Endothelial cell of umbilical vein (primary cell): ENCODE measurements around the gene TEDC1. TPM values are rescaled to one million over a fixed set of nuclear protein-coding genes. Genes with fewer than 3 reads are reported as not detected.
A peak's percentile ranks its signal among the peaks of the same experiment; 100 is the strongest.

Experiments
- BruUV-seq: library from RNA; stranded (reverse); fragments of 400-500 nt; replicated peaks from 2 replicates; lab custom pipeline; 2021; lab: Mats Ljungman, UMichigan
- CTCF ChIA-PET: fragments of 300-600, 350-600 bp; sonication (Branson Sonifier 250); formaldehyde crosslinking; loops from one replicate; lab custom pipeline; 2021; ENCODE audit warnings: antibody characterized with exemption, inconsistent platforms; lab: Charles Lee
- POLR2A ChIA-PET: fragments of 300-600, 350-600 bp; sonication (Branson Sonifier 250); formaldehyde crosslinking; loops from one replicate; lab custom pipeline; 2021; ENCODE audit warnings: antibody characterized with exemption, inconsistent platforms; lab: Charles Lee
- DNase-seq: peaks from one replicate; pipeline ENCODE4 v3.0.0-alpha.2; 2011; ENCODE audit warnings: low read depth, low spot score
- FAIRE-seq: peaks from 2 replicates; lab custom pipeline; 2011; peaks lifted over from hg19 to GRCh38; lab: Jason Lieb, UNC
- H2AFZ ChIP-seq: 2 replicates; pipeline ENCODE4 v1.6.0; 2012; ENCODE audit warnings: low read depth, low read length, control low read depth, inconsistent platforms
- H3K27ac ChIP-seq: 2 replicates; pipeline ENCODE4 v1.5.1; 2011; ENCODE audit warnings: low read depth, mild to moderate bottlenecking, control low read depth, low read length, moderate library complexity; ENCODE audit not compliant: insufficient read depth
- H3K27me3 ChIP-seq, 2 experiments: 2 replicates each; pipeline versions ENCODE4 v1.6.0 to v1.6.1; 2011; ENCODE audit warnings: low read length in 2 of 2, mixed read lengths in 1 of 2; ENCODE audit not compliant: control insufficient read depth in 2 of 2, insufficient read depth in 2 of 2
- H3K36me3 ChIP-seq, 2 experiments: 2 replicates in 1 of 2; 3 replicates in 1 of 2; pipeline ENCODE4 v1.5.1; 2011; ENCODE audit warnings: low read length in 2 of 2, mild to moderate bottlenecking in 1 of 2, moderate library complexity in 1 of 2; ENCODE audit not compliant: control insufficient read depth in 2 of 2, insufficient read depth in 2 of 2; ENCODE audit errors: extremely low read depth in 1 of 2
- H3K4me1 ChIP-seq: 3 replicates; pipeline ENCODE4 v1.5.1; 2011; ENCODE audit warnings: mild to moderate bottlenecking, low read length; ENCODE audit not compliant: control insufficient read depth, insufficient read depth; ENCODE audit errors: extremely low read depth
- H3K4me2 ChIP-seq: 2 replicates; pipeline ENCODE4 v1.6.1; 2011; ENCODE audit warnings: low read length, control low read depth, mixed read lengths; ENCODE audit not compliant: insufficient read depth
- H3K4me3 ChIP-seq, 3 experiments: fragments of 200-600 bp in 1 of 3; sonication (generic), shearing (Covaris generic) in 1 of 3; replicated peaks in 1 of 3; 2 replicates each; pipeline ENCODE4 v1.5.1; 2011 to 2016; ENCODE audit warnings: control low read depth in 3 of 3, low read length in 3 of 3, mild to moderate bottlenecking in 2 of 3, inconsistent platforms in 1 of 3, low read depth in 1 of 3, moderate library complexity in 1 of 3; ENCODE audit not compliant: insufficient read depth in 1 of 3
- H3K79me2 ChIP-seq: 2 replicates; pipeline ENCODE4 v1.6.0; 2012; ENCODE audit warnings: low read length, inconsistent platforms; ENCODE audit not compliant: control insufficient read depth, insufficient read depth
- H3K9ac ChIP-seq: replicated peaks from 2 replicates; pipeline ENCODE3; 2011; ENCODE audit warnings: low read length, control low read depth; ENCODE audit not compliant: insufficient read depth; ENCODE audit errors: extremely low read depth
- H3K9me1 ChIP-seq: replicated peaks from 3 replicates; pipeline ENCODE4 v1.6.0; 2011; ENCODE audit warnings: mild to moderate bottlenecking, low read length; ENCODE audit not compliant: control insufficient read depth, insufficient read depth; ENCODE audit errors: extremely low read depth
- H3K9me3 ChIP-seq: replicated peaks from 2 replicates; pipeline ENCODE4 v1.5.1; 2012; ENCODE audit warnings: low read length, inconsistent platforms; ENCODE audit not compliant: control insufficient read depth, insufficient read depth
- H4K20me1 ChIP-seq: replicated peaks from 2 replicates; pipeline ENCODE3; 2011; ENCODE audit warnings: mild to moderate bottlenecking, low read length; ENCODE audit not compliant: control insufficient read depth, insufficient read depth; ENCODE audit errors: extremely low read depth
- EZH2 ChIP-seq: IDR thresholded peaks from 2 replicates; pipeline ENCODE4 v1.6.1; 2012; ENCODE audit warnings: borderline replicate concordance, low read depth, mild to moderate bottlenecking, moderate library complexity, low read length, inconsistent platforms; ENCODE audit not compliant: severe bottlenecking
- FOS ChIP-seq: IDR thresholded peaks from 2 replicates; pipeline ENCODE4 v1.6.1; 2011; ENCODE audit warnings: mild to moderate bottlenecking, low read length, moderate library complexity, borderline replicate concordance; ENCODE audit not compliant: insufficient read depth
- MYC ChIP-seq: IDR thresholded peaks from one replicate; pipeline ENCODE4 v1.6.1; 2011; ENCODE audit warnings: mild to moderate bottlenecking, low read depth, low read length
- POLR2A ChIP-seq: IDR thresholded peaks from 2 replicates; pipeline ENCODE4 v1.6.1; 2012; ENCODE audit warnings: low read depth, mild to moderate bottlenecking, control low read depth, low read length
- POLR2AphosphoS5 ChIP-seq: IDR thresholded peaks from 2 replicates; pipeline ENCODE4 v1.6.1; 2012; ENCODE audit warnings: low read depth, mild to moderate bottlenecking, control low read depth, low read length, moderate library complexity; ENCODE audit not compliant: insufficient read depth
- dilution Hi-C: fragments of 300-500 bp; cut with MboI; formaldehyde crosslinking; loops from one replicate; pipeline ENCODE4 v1.15.0; 2019; ENCODE audit warnings: low sequenced_read_pairs; ENCODE audit not compliant: extremely low pct_ligation_motif_present
- intact Hi-C: fragments of 100-400 bp; cut with micrococcal nuclease; formaldehyde crosslinking; loops from one replicate; pipeline ENCODE4 v1.10.0; 2022
- polyA plus RNA-seq, 4 experiments: library from polyadenylated mRNA; depleted of rRNA in 3 of 4; stranded (reverse) in 3 of 4; unstranded in 1 of 4; fragments of >200 nt; gene quantifications; 2 replicates each; pipeline versions ENCODE4 v1.2.1 to v1.2.3, GENCODE V29; 2011 to 2012; ENCODE audit warnings: missing spikeins in 1 of 4
- total RNA-seq: library from RNA; stranded (reverse); gene quantifications from 2 replicates; pipeline ENCODE4 v1.2.3, GENCODE V29; 2021
- TF ChIP-seq, protein P1 (sequence below): IDR thresholded peaks from 2 replicates; pipeline ENCODE4 v1.6.1; 2011; ENCODE audit not compliant: insufficient read depth, insufficient read length

TEDC1 gene
- total and polyA plus RNA-seq, 2 donors (not counting 3 experiments of a cell fraction or from before 2014, with no cell fraction given) = 16.5 to 25.3 TPM

- dilution Hi-C loops = no loop called here
Observed at GRCh38 chr14:105525326-105525725, 34.3 kb downstream of the TEDC1 start.

DNA sequence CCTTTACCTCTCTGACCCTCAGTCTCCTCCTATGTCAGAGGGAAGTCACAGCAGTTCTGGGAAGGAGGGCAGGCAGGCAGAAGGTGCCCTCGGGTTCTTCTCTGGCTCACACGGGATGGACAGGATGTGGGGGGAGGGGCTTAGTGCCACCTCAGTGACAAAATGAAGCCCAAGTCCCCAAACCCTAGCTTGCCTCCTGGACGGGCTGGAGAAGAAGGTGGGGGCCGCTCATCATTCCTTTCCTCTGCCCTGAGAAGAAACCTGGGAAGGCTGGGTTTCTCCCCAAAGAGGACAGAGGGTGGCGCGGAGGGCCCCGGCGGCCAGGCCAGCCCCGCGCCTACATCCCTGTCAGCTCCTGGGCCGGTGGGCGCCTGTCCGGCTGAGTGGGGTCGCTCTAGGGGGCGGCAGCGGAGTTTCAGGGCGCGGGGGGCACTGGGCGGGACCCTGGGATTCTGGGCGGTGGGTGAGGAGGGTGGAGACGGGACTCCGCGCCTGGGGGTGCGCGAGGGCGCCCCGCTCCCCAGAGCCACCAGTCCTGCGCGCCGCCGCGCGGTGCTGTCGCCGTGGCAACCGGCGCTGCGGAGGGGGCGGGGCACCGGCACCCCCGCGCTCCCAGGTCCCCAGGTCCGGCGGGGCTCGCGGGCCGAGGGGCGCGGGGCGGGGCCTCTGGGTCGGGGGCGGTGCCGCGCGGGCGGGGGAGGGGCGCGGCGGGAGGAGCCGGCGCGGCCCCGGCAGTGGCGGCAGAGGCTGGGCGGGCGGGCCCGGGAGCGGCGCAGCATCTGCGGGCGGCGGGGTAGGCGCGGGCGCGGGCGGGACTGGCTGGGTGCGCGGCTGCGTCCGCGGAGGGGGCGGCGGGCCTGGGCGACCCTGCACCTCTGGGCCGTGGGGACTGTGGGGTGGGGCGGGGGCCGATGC, 35.1 kb downstream of the TEDC1 start, which contains the start of gene TMEM121:
TMEM121 (plus strand) TSS at position 723 of the 915 bp plus-strand sequence. CDS start 2,252 bp downstream, outside the sequence.
- intact Hi-C loops = no loop called here
- no TSS peak for BruUV-seq

More at GRCh38 chr14:105525326-105525725, 34.3 kb downstream of the TEDC1 start:
- Histone ChIP-seq H3K9ac (no peak overlapping the region), H3K4me2 (no peak overlapping the region), H3K36me3 (no peaks in the 10 kb centered on the region), H3K9me1 (no peaks in the 10 kb centered on the region), H3K27ac (no peak overlapping the region), H3K4me1 (peaks cover 17% of the 10 kb centered on the region), H3K9me3 (no peaks in the 10 kb centered on the region), H3K79me2 (no peaks in the 10 kb centered on the region), H4K20me1 (no peaks in the 10 kb centered on the region), H2AFZ (no peak overlapping the region), H3K27me3 (peaks cover 6 to 7% of the 10 kb centered on the region in 2 experiments), H3K4me3 (no peak overlapping the region)
- no TSS peak for BruUV-seq
- POLR2A ChIA-PET = no interaction called here
- FAIRE-seq (no peak), DNase-seq (no peak)
- CTCF ChIA-PET = no interaction called here
- intact Hi-C loops = no loop called here
- TF ChIP-seq FOS = no peak
- no peak for TF ChIP-seq POLR2AphosphoS5
- TF ChIP-seq, protein P1, sequence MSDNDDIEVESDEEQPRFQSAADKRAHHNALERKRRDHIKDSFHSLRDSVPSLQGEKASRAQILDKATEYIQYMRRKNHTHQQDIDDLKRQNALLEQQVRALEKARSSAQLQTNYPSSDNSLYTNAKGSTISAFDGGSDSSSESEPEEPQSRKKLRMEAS = no peak

More for the DNA sequence above, 35.1 kb downstream of the TEDC1 start, which contains the start of gene TMEM121:
- Histone ChIP-seq H3K4me1 (peaks cover 17% of the 10 kb centered on the region), H3K79me2 (no peaks in the 10 kb centered on the region), H3K27ac (no peak within 1 kb of the TSS), H3K27me3 (peaks cover 6 to 7% of the 10 kb centered on the region in 2 experiments), H3K36me3 (no peaks in the 10 kb centered on the region), H3K9me1 (no peaks in the 10 kb centered on the region), H3K9me3 (no peaks in the 10 kb centered on the region), H4K20me1 (no peaks in the 10 kb centered on the region), H3K4me2 (peak within 1 kb of the TSS; percentile 61), H3K4me3 (peak within 1 kb of the TSS; percentile 45 to 63 (median 55)), H3K9ac (no peak within 1 kb of the TSS), H2AFZ (peak within 1 kb of the TSS; percentile 63)
- TF ChIP-seq MYC (no peak), EZH2 (peak; percentile 64), POLR2A (no peak)
- TF ChIP-seq, protein P1 = no peak
- ChIA-PET POLR2A (no interaction called here), CTCF (no interaction called here)
- DNase-seq (no peak), FAIRE-seq (no peak)
- dilution Hi-C loops = no loop called here
